CD14-positive monocyte (primary cell): ENCODE data around the gene STK39. TPM values are rescaled to one million over a fixed set of nuclear protein-coding genes. Genes with fewer than 3 reads are reported as not detected.
"Not testable (repeated sequence)": the region's sequence is repeated elsewhere in the genome, so short reads cannot be mapped to it uniquely, and the experiment has no call there.

Experiments used
- DNase-seq, 3 donors: peaks; one replicate each; pipeline ENCODE4 v3.0.0-alpha.2; 2011 to 2022
- H2AFZ ChIP-seq: 2 replicates; pipeline ENCODE4 v1.6.0; 2012; ENCODE audit warnings: mild to moderate bottlenecking, low read depth, low read length, inconsistent platforms; ENCODE audit not compliant: insufficient read depth, poor library complexity, severe bottlenecking
- H3K27ac ChIP-seq, 2 donors: 1 replicate in 1 of 2; 2 replicates in 1 of 2; pipeline ENCODE4 v1.5.1; 2012 to 2013; ENCODE audit warnings: low read length in 2 of 2, control low read depth in 1 of 2, inconsistent platforms in 1 of 2, low read depth in 1 of 2, mild to moderate bottlenecking in 1 of 2
- H3K27me3 ChIP-seq, 2 donors: one replicate each; pipeline versions ENCODE4 v1.6.0 to v1.6.1; 2011 to 2013; ENCODE audit warnings: low read length in 2 of 2; ENCODE audit not compliant: control insufficient read depth in 2 of 2, insufficient read depth in 2 of 2
- H3K36me3 ChIP-seq, 2 donors: replicated peaks in 1 of 2; 1 replicate in 1 of 2; 2 replicates in 1 of 2; pipeline versions ENCODE4 v1.5.1 to v1.6.1; 2012 to 2013; ENCODE audit warnings: low read length in 2 of 2, control low read depth in 1 of 2, inconsistent platforms in 1 of 2, mild to moderate bottlenecking in 1 of 2; ENCODE audit not compliant: insufficient read depth in 2 of 2, control insufficient read depth in 1 of 2
- H3K4me1 ChIP-seq, 2 donors: 1 replicate in 1 of 2; 2 replicates in 1 of 2; pipeline versions ENCODE4 v1.5.1 to v1.6.1; 2012 to 2013; ENCODE audit warnings: low read length in 2 of 2, control low read depth in 1 of 2, inconsistent platforms in 1 of 2, mild to moderate bottlenecking in 1 of 2, moderate library complexity in 1 of 2; ENCODE audit not compliant: insufficient read depth in 2 of 2, control insufficient read depth in 1 of 2
- H3K4me2 ChIP-seq: replicated peaks from 2 replicates; pipeline ENCODE3; 2012; ENCODE audit warnings: low read length, moderate library complexity, mild to moderate bottlenecking; ENCODE audit not compliant: poor library complexity, severe bottlenecking; ENCODE audit errors: extremely low read depth
- H3K4me3 ChIP-seq, 3 experiments: fragments of 200-600 bp in 1 of 3; sonication (generic) in 1 of 3; replicated peaks in 1 of 3; 1 replicate in 2 of 3; 2 replicates in 1 of 3; pipeline ENCODE4 v1.5.1; 2011 to 2013; ENCODE audit warnings: low read length in 3 of 3, mild to moderate bottlenecking in 3 of 3, control low read depth in 2 of 3, low read depth in 2 of 3, inconsistent platforms in 1 of 3, moderate library complexity in 1 of 3
- H3K79me2 ChIP-seq: 2 replicates; pipeline ENCODE4 v1.6.0; 2012; ENCODE audit warnings: mild to moderate bottlenecking, control low read depth, inconsistent platforms, low read length, moderate library complexity; ENCODE audit not compliant: insufficient read depth
- H3K9ac ChIP-seq: 2 replicates; pipeline ENCODE4 v1.6.0; 2017; ENCODE audit warnings: low read length, mild to moderate bottlenecking; ENCODE audit not compliant: insufficient read depth, poor library complexity, severe bottlenecking
- H3K9me3 ChIP-seq, 2 donors: replicated peaks in 1 of 2; 1 replicate in 1 of 2; 2 replicates in 1 of 2; pipeline versions ENCODE4 v1.5.1 to v1.6.1; 2012 to 2013; ENCODE audit warnings: low read length in 2 of 2, control low read depth in 1 of 2; ENCODE audit not compliant: control insufficient read depth in 1 of 2, insufficient read depth in 1 of 2
- H4K20me1 ChIP-seq: 2 replicates; pipeline ENCODE4 v1.6.0; 2012; ENCODE audit warnings: mild to moderate bottlenecking, low read length, control low read depth, moderate library complexity; ENCODE audit not compliant: insufficient read depth
- H3K27ac Mint-ChIP-seq, 7 donors: one replicate each; pipeline ENCODE4 v1.8.0; 2020; ENCODE audit warnings: mild to moderate bottlenecking in 7 of 7, mixed read lengths in 7 of 7, moderate library complexity in 6 of 7, inconsistent platforms in 2 of 7
- H3K27me3 Mint-ChIP-seq, 3 donors: one replicate each; pipeline ENCODE4 v1.8.0; 2021 to 2022; ENCODE audit warnings: low read depth in 3 of 3, mild to moderate bottlenecking in 3 of 3, mixed read lengths in 3 of 3, moderate library complexity in 3 of 3, inconsistent platforms in 1 of 3
- H3K36me3 Mint-ChIP-seq, 2 donors: one replicate each; pipeline ENCODE4 v1.8.0; 2020; ENCODE audit warnings: mixed read lengths in 2 of 2, inconsistent platforms in 1 of 2, mild to moderate bottlenecking in 1 of 2
- H3K4me1 Mint-ChIP-seq: one replicate; pipeline ENCODE4 v1.8.0; 2020; ENCODE audit warnings: mild to moderate bottlenecking, mixed read lengths
- H3K4me3 Mint-ChIP-seq, 2 donors: one replicate each; pipeline ENCODE4 v1.8.0; 2020; ENCODE audit warnings: mild to moderate bottlenecking in 2 of 2, mixed read lengths in 2 of 2, moderate library complexity in 1 of 2
- H3K9me3 Mint-ChIP-seq, 7 donors: one replicate each; pipeline ENCODE4 v1.8.0; 2020 to 2022; ENCODE audit warnings: mixed read lengths in 7 of 7, mild to moderate bottlenecking in 6 of 7, moderate library complexity in 6 of 7, inconsistent platforms in 2 of 7
- CTCF ChIP-seq: fragments of 200-600 bp; IDR thresholded peaks from one replicate; pipeline ENCODE4 v1.8.0; 2022; ENCODE audit warnings: antibody characterized with exemption, mild to moderate bottlenecking
- WGBS: methylation state at CpG from one replicate; pipeline ENCODE4 v1.1.5; 2013; ENCODE audit warnings: missing lambda C conversion rate; ENCODE audit not compliant: insufficient coverage; 5-methylcytosine and 5-hydroxymethylcytosine counted together
- intact Hi-C, 2 donors: fragments of 100-400 bp; cut with micrococcal nuclease; formaldehyde crosslinking; loops; one replicate each; pipeline versions ENCODE4 v1.15.0 to v1.15.1; 2023
- polyA plus RNA-seq, 3 donors: library from polyadenylated mRNA; depleted of rRNA in 1 of 3; unstranded in 2 of 3; stranded (reverse) in 1 of 3; fragments of 300-500 nt in 2 of 3; fragments of >200 nt in 1 of 3; fragmentation: Illumina TruSeq in 2 of 3; gene quantifications; 1 replicate in 2 of 3; 2 replicates in 1 of 3; pipeline ENCODE4 v1.2.3, GENCODE V29; 2012 to 2021

STK39 gene
- polyA plus RNA-seq, 3 donors: 1.2 to 2.7 (median 2.6) TPM

DNA sequence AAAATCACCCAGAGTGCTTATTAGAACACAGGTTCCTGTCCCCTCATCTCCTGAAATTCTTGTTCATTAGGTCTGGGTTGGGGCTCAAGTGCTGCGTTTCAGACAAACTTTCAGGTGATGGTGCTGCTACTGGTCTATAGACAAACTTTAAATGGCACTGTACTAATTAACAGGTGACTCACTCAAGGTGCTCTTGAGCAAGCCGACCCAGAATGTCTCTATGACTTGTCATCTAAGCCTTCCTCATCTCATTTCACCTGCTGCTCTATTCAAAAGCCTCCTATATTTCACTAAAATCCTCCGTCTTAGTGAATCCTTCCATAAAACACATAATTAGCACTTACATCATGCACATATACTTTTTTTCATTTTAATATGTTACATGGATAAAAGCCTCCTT is 29.9 kb upstream of the STK39 start:
- 88% methylated on average over 1 of the region's 3 CpGs for WGBS
- Mint-ChIP-seq H3K4me1 (no peaks in the 10 kb centered on the region), H3K4me3 (no peak overlapping the region), H3K36me3 (no peaks in the 10 kb centered on the region), H3K9me3 (peaks cover 0 to 4% (median 0%) of the 10 kb centered on the region in 7 donors), H3K27me3 (peaks cover 0 to 2% (median 0%) of the 10 kb centered on the region in 3 donors), H3K27ac (no peak overlapping the region)
- Histone ChIP-seq H3K36me3 (no peaks in the 10 kb centered on the region), H4K20me1 (no peaks in the 10 kb centered on the region), H3K9ac (no peak overlapping the region), H3K4me3 (no peak overlapping the region), H3K27me3 (no peaks in the 10 kb centered on the region), H3K79me2 (no peaks in the 10 kb centered on the region), H3K4me1 (no peaks in the 10 kb centered on the region), H2AFZ (no peak overlapping the region), H3K4me2 (no peak overlapping the region), H3K27ac (no peak overlapping the region), H3K9me3 (no peaks in the 10 kb centered on the region)
- no peak for DNase-seq
- intact Hi-C loops: no loop called here
- no peak for TF ChIP-seq CTCF

DNA sequence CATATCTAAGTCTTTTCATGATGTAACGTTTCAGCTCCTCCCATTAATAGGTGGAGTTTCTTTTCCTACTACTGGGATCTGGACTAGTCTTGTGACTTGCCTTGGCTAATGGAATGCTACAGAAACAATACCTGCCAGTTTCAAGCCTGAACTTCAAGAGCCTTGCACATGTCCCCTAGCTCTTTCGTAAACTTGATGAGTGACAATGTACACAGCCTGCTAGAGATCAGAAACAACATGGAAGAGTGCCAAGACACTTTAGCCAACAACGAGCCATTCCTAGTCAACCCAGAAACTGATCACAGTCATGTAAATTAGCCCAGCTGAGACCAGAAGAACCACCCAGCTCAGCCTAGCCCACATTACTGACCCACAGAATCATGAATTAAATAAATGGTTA is 24.8 kb upstream of the STK39 start:
- peaks cover 0 to 2% (median 1%) of the 10 kb centered on the region in 3 donors for H3K27me3 Mint-ChIP-seq
- H3K9me3 Mint-ChIP-seq: peaks cover 0 to 5% (median 0%) of the 10 kb centered on the region in 7 donors
- no peaks in the 10 kb centered on the region for H3K4me1 Mint-ChIP-seq
- Histone ChIP-seq H3K9ac (no peak overlapping the region), H3K4me1 (no peaks in the 10 kb centered on the region), H3K36me3 (no peaks in the 10 kb centered on the region), H3K4me3 (no peak overlapping the region), H2AFZ (no peak overlapping the region), H3K9me3 (no peaks in the 10 kb centered on the region), H3K4me2 (no peak overlapping the region), H3K27me3 (no peaks in the 10 kb centered on the region), H4K20me1 (no peaks in the 10 kb centered on the region), H3K79me2 (no peaks in the 10 kb centered on the region), H3K27ac (no peak overlapping the region)
- DNase-seq: no peak
- WGBS: 100% methylated on average over 1 of the region's 3 CpGs
- no peak overlapping the region for H3K27ac Mint-ChIP-seq
- no peak overlapping the region for H3K4me3 Mint-ChIP-seq
- TF ChIP-seq CTCF: no peak
- H3K36me3 Mint-ChIP-seq: no peaks in the 10 kb centered on the region
- intact Hi-C loops: no loop called here

GRCh38 chr2:168262926-168263325 is 15.5 kb upstream of the STK39 start:
- H3K79me2 ChIP-seq, H3K4me1 ChIP-seq, H3K4me3 Mint-ChIP-seq, intact Hi-C loops, H3K36me3 ChIP-seq, DNase-seq, H3K4me1 Mint-ChIP-seq, H3K27ac ChIP-seq, H3K4me2 ChIP-seq, H3K27me3 ChIP-seq, H3K4me3 ChIP-seq, H3K9ac ChIP-seq, H3K27ac Mint-ChIP-seq, H2AFZ ChIP-seq, H4K20me1 ChIP-seq, H3K27me3 Mint-ChIP-seq, H3K36me3 Mint-ChIP-seq: not testable (repeated sequence)
- peaks cover 9 to 21% (median 19%) of the 10 kb centered on the region in 7 donors for H3K9me3 Mint-ChIP-seq
- WGBS: no CpG with 5 or more reads among the region's 2 CpGs
- H3K9me3 ChIP-seq: peaks cover 10 to 16% of the 10 kb centered on the region in 2 donors
